ENCODE data around the gene RCAN2. TPM values are rescaled to one million over a fixed set of nuclear protein-coding genes. Genes with fewer than 3 reads are reported as not detected.

RCAN2 gene
- total and polyA plus RNA-seq, 4 donors = 4.5 to 16.7 (median 4.8) TPM

DNA sequence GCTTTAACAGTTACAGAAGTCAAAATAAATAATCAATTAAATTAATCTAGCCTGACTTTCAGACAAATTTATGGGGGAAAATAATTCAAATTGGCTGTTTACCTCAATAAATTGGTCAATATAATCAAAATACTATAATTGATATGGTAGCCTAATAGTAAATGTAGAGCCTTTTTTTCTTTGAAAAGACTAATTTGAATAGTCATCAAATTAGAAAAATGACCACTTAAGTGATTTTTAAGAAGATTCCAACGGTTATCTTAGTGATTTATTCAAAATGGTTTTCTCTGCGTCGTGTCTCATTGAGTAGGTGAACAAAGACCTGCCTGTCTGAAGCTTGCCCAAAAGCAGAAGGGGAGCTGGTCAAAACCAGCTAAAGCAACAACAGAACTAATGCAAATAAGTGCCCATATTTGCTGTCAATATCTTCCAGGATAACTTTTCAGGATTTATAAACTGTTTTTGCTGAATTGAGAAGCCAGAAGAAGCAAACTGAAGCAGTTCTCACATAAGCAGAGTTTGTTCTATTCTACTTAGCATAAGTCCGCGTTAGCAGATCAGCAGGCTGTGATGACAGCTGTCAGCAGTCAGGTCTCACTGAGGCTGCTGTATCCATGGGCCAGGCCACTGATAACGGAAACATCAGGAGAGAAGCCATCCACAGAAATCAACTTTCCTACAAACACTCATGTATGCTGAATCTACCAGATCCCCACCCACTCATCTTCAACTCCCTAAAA is 7.0 kb downstream of the RCAN2 start:
- peak; percentile 28 to 51 (median 35) for DNase-seq
- no peaks in the 10 kb centered on the region for H3K9me3 ChIP-seq (ENCODE audit: control insufficient read depth in 4 of 4, insufficient read depth in 3 of 4, low read length in 3 of 4)
- H3K9ac ChIP-seq (ENCODE audit: insufficient read depth in 1 of 2, low read length in 2 of 2) = peak overlapping the region in 1 of 2 donors; percentile 20
- H3K27me3 ChIP-seq (ENCODE audit: control insufficient read depth in 3 of 3, insufficient read depth in 3 of 3, low read length in 2 of 3) = peaks cover 0 to 15% (median 11%) of the 10 kb centered on the region in 3 donors
- H3K27ac ChIP-seq (ENCODE audit: low read depth in 1 of 2, low read length in 1 of 2) = peak overlapping the region in 1 of 2 donors; percentile 69
- 67 to 81% methylated on average over 6 of the region's 6 CpGs for WGBS, 2 donors
- ATAC-seq (ENCODE audit: insufficient read depth, low FRiP score) = no peak
- H3K4me3 ChIP-seq = no peak overlapping the region
- TF ChIP-seq, protein P1, sequence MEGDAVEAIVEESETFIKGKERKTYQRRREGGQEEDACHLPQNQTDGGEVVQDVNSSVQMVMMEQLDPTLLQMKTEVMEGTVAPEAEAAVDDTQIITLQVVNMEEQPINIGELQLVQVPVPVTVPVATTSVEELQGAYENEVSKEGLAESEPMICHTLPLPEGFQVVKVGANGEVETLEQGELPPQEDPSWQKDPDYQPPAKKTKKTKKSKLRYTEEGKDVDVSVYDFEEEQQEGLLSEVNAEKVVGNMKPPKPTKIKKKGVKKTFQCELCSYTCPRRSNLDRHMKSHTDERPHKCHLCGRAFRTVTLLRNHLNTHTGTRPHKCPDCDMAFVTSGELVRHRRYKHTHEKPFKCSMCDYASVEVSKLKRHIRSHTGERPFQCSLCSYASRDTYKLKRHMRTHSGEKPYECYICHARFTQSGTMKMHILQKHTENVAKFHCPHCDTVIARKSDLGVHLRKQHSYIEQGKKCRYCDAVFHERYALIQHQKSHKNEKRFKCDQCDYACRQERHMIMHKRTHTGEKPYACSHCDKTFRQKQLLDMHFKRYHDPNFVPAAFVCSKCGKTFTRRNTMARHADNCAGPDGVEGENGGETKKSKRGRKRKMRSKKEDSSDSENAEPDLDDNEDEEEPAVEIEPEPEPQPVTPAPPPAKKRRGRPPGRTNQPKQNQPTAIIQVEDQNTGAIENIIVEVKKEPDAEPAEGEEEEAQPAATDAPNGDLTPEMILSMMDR (IDR thresholded peaks at IDR 0.05; ENCODE audit: control extremely low read depth, extremely low read depth) = no peak
- peaks cover 0 to 6% (median 0%) of the 10 kb centered on the region in 4 donors for H3K36me3 ChIP-seq (ENCODE audit: control insufficient read depth in 4 of 4, insufficient read depth in 4 of 4, low read length in 4 of 4)
- peaks cover 0 to 20% (median 1%) of the 10 kb centered on the region in 5 donors for H3K4me1 ChIP-seq (ENCODE audit: control insufficient read depth in 5 of 5, insufficient read depth in 5 of 5, low read length in 5 of 5)

DNA sequence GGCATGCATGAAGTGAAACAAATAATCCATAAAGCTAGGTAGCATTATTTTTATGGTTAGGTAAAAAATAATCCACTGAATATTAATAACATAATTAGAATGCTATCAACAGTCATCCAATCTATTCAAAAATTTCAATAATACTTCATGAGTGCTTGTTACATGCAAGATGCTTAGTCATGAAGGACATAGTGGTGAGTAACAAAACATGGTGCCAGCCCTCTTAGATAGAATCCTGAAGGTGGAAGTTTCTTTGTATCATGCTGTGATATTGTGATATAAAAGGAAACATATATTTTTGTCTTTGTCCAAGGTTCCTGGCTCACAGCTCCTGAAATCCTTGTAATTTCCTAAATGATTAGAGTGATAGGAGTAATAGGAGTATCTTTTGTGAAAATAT is 14.9 kb downstream of the RCAN2 start:
- H3K36me3 ChIP-seq (ENCODE audit: control insufficient read depth in 4 of 4, insufficient read depth in 4 of 4, low read length in 4 of 4) = peaks cover 0 to 3% (median 0%) of the 10 kb centered on the region in 4 donors
- peak overlapping the region in 1 of 2 donors; percentile 53 for H3K27ac ChIP-seq (ENCODE audit: low read depth in 1 of 2, low read length in 1 of 2)
- H3K27me3 ChIP-seq (ENCODE audit: control insufficient read depth in 3 of 3, insufficient read depth in 3 of 3, low read length in 2 of 3) = no peaks in the 10 kb centered on the region
- H3K9ac ChIP-seq (ENCODE audit: insufficient read depth in 1 of 2, low read length in 2 of 2) = no peak overlapping the region
- H3K9me3 ChIP-seq (ENCODE audit: control insufficient read depth in 4 of 4, insufficient read depth in 3 of 4, low read length in 3 of 4) = no peaks in the 10 kb centered on the region
- ATAC-seq (ENCODE audit: insufficient read depth, low FRiP score) = no peak
- TF ChIP-seq, protein P1 (IDR thresholded peaks at IDR 0.05; ENCODE audit: control extremely low read depth, extremely low read depth) = no peak
- H3K4me1 ChIP-seq (ENCODE audit: control insufficient read depth in 5 of 5, insufficient read depth in 5 of 5, low read length in 5 of 5) = peaks cover 0 to 18% (median 0%) of the 10 kb centered on the region in 5 donors
- no peak overlapping the region for H3K4me3 ChIP-seq
- no peak for DNase-seq

DNA sequence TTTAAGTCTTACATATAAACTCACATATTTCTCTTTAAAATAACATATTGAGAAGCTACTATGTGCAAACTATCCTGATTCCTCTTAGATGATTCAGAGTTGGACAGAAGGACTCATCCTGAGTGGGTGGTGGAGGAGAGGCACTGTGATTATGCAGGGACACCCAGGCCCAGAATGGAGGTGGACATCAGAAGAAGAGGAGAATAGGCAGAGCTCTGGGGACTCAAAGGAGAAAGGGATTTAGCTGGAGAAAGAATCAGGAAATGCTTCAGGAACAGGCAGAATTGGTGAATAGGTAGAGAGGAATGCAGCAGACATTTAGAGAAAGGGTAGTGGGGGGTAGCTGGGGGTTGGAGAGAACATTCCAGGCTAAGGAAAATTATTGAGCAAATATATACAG is 17.4 kb downstream of the RCAN2 start:
- H3K27me3 ChIP-seq (ENCODE audit: control insufficient read depth in 3 of 3, insufficient read depth in 3 of 3, low read length in 2 of 3) = no peaks in the 10 kb centered on the region
- H3K36me3 ChIP-seq (ENCODE audit: control insufficient read depth in 4 of 4, insufficient read depth in 4 of 4, low read length in 4 of 4) = no peaks in the 10 kb centered on the region
- H3K4me3 ChIP-seq = no peak overlapping the region
- H3K27ac ChIP-seq (ENCODE audit: low read depth in 1 of 2, low read length in 1 of 2) = no peak overlapping the region
- ATAC-seq (ENCODE audit: insufficient read depth, low FRiP score) (no peak), DNase-seq (no peak)
- TF ChIP-seq, protein P1 (IDR thresholded peaks at IDR 0.05; ENCODE audit: control extremely low read depth, extremely low read depth) = no peak
- H3K9ac ChIP-seq (ENCODE audit: insufficient read depth in 1 of 2, low read length in 2 of 2) = no peak overlapping the region
- no peaks in the 10 kb centered on the region for H3K9me3 ChIP-seq (ENCODE audit: control insufficient read depth in 4 of 4, insufficient read depth in 3 of 4, low read length in 3 of 4)
- H3K4me1 ChIP-seq (ENCODE audit: control insufficient read depth in 5 of 5, insufficient read depth in 5 of 5, low read length in 5 of 5) = peaks cover 0 to 17% (median 0%) of the 10 kb centered on the region in 5 donors
